ENCODE measurements around the gene RENBP.

GRCh38 chrX:153910446-153910845 lies 34.0 kb downstream of the RENBP start:
- no peak for TF ChIP-seq CTCF (IDR thresholded peaks at IDR 0.05)
- no peak for TF ChIP-seq POLR2A (IDR thresholded peaks at IDR 0.05)
